K562 (cell line): ENCODE measurements around the gene SLC34A3. TPM values are rescaled to one million over a fixed set of nuclear protein-coding genes. Genes with fewer than 3 reads are reported as not detected.

Source experiments
- CEBPB ChIP-seq: fragments of 450-650 bp; IDR thresholded peaks from 2 replicates; pipeline ENCODE4 v1.6.1; 2016; ENCODE audit warnings: missing genetic modification characterization, missing compliant biosample characterization
- ETV1 ChIP-seq: fragments of 450-650 bp; conservative IDR thresholded peaks from 2 replicates; pipeline ENCODE4 v1.6.1; 2016; ENCODE audit warnings: missing genetic modification characterization, control low read depth, low read depth, missing compliant biosample characterization
- MXI1 ChIP-seq: IDR thresholded peaks from 2 replicates; pipeline ENCODE4 v1.6.1; 2011; ENCODE audit warnings: low read depth, mild to moderate bottlenecking, improper control_type of control experiment, low read length
- NR1H2 ChIP-seq: sonication (generic); formaldehyde crosslinking; IDR thresholded peaks from 2 replicates; pipeline ENCODE4 v1.4.0; 2020; ENCODE audit warnings: mild to moderate bottlenecking, missing genetic modification reagents
- PML ChIP-seq: IDR thresholded peaks from 2 replicates; pipeline ENCODE4 v1.6.1; 2012; ENCODE audit warnings: low read length, inconsistent platforms
- PRDM10 ChIP-seq: fragments of 450-650 bp; IDR thresholded peaks from 2 replicates; pipeline ENCODE4 v1.6.1; 2018; ENCODE audit not compliant: partially characterized antibody
- TOE1 ChIP-seq, 2 experiments: fragments of 450-650 bp in 1 of 2; sonication (generic) in 1 of 2; formaldehyde crosslinking in 1 of 2; IDR thresholded peaks; 2 replicates each; pipeline versions ENCODE4 v1.7.1 to v1.8.0; 2016 to 2022; ENCODE audit warnings: borderline replicate concordance in 2 of 2, mild to moderate bottlenecking in 2 of 2, antibody characterized with exemption in 1 of 2, inconsistent platforms in 1 of 2, low read depth in 1 of 2, missing genetic modification reagents in 1 of 2, moderate library complexity in 1 of 2
- ZNF324 ChIP-seq: fragments of 250-450 bp; sonication (Bioruptor Pico); IDR thresholded peaks from 2 replicates; pipeline ENCODE4 v1.4.0; 2020; ENCODE audit warnings: mild to moderate bottlenecking
- ZNF589 ChIP-seq: fragments of 200-800 bp; sonication (Bioruptor generic); IDR thresholded peaks from 2 replicates; pipeline ENCODE4 v1.6.1; 2016; ENCODE audit warnings: low read depth, missing genetic modification characterization, missing compliant biosample characterization
- polyA plus RNA-seq, 8 experiments: library from polyadenylated mRNA; depleted of rRNA in 4 of 8; stranded (reverse) in 5 of 8; unstranded in 3 of 8; fragments of >200 nt; fragmentation: Nextera tagmentation in 2 of 8; fragmentation: Illumina TruSeq in 1 of 8; extraction: Ambion mirVana in 2 of 8; extraction: Trizol in 1 of 8; gene quantifications; 2 replicates each; pipeline versions ENCODE4 v1.2.1 to v1.2.3, GENCODE V29; 2011 to 2014; ENCODE audit warnings: inconsistent platforms in 1 of 8, missing spikeins in 1 of 8
- total RNA-seq, 7 experiments: library from RNA; depleted of rRNA in 6 of 7; stranded (reverse); fragments of >200 nt in 6 of 7; fragmentation: Illumina TruSeq in 2 of 7; extraction: Trizol in 2 of 7; gene quantifications; 2 replicates each; pipeline versions ENCODE4 v1.2.1 to v1.2.3, GENCODE V29; 2011 to 2021; ENCODE audit warnings: low replicate concordance in 1 of 7
- TF ChIP-seq, protein P1 (sequence below): IDR thresholded peaks from 2 replicates; pipeline ENCODE4 v1.6.1; 2011; ENCODE audit warnings: borderline replicate concordance, low read depth, mild to moderate bottlenecking, moderate library complexity, low read length; ENCODE audit not compliant: insufficient read depth, poor library complexity, severe bottlenecking
- TF ChIP-seq, protein P2 (sequence below): sonication (generic); formaldehyde crosslinking; IDR thresholded peaks from 2 replicates; pipeline ENCODE4 v1.8.1; 2023; ENCODE audit warnings: mild to moderate bottlenecking, missing genetic modification reagents, moderate library complexity
- TF ChIP-seq, protein P3 (sequence below): sonication (generic); formaldehyde crosslinking; IDR thresholded peaks from 2 replicates; pipeline ENCODE4 v1.8.1; 2023; ENCODE audit warnings: missing genetic modification reagents, mild to moderate bottlenecking, borderline replicate concordance

Gene SLC34A3
- total and polyA plus RNA-seq, 9 of the 15 experiments (the other 6 are each of a cell fraction or from before 2014, with no cell fraction given) = not detected

- TF ChIP-seq, protein P1, sequence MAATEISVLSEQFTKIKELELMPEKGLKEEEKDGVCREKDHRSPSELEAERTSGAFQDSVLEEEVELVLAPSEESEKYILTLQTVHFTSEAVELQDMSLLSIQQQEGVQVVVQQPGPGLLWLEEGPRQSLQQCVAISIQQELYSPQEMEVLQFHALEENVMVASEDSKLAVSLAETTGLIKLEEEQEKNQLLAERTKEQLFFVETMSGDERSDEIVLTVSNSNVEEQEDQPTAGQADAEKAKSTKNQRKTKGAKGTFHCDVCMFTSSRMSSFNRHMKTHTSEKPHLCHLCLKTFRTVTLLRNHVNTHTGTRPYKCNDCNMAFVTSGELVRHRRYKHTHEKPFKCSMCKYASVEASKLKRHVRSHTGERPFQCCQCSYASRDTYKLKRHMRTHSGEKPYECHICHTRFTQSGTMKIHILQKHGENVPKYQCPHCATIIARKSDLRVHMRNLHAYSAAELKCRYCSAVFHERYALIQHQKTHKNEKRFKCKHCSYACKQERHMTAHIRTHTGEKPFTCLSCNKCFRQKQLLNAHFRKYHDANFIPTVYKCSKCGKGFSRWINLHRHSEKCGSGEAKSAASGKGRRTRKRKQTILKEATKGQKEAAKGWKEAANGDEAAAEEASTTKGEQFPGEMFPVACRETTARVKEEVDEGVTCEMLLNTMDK = no peak
- TF ChIP-seq ZNF324 (CRISPR knock-in tag) (no peak), MXI1 (0 out of 2 replicates have a peak, but pooled peaks have one; percentile 57), PRDM10 (no peak), PML (peak; percentile 93), ETV1 (peak; percentile 60), ZNF589 (no peak), CEBPB (tag) (no peak), TOE1 (IDR thresholded peaks at IDR 0.05; ENCODE audit: borderline replicate concordance) (no peak), TOE1 (CRISPR knock-in tag; IDR thresholded peaks at IDR 0.05; ENCODE audit: borderline replicate concordance, low read depth) (0 out of 2 replicates have a peak, but pooled peaks have one; percentile 74), NR1H2 (CRISPR knock-in tag) (no peak)
- TF ChIP-seq, protein P2, sequence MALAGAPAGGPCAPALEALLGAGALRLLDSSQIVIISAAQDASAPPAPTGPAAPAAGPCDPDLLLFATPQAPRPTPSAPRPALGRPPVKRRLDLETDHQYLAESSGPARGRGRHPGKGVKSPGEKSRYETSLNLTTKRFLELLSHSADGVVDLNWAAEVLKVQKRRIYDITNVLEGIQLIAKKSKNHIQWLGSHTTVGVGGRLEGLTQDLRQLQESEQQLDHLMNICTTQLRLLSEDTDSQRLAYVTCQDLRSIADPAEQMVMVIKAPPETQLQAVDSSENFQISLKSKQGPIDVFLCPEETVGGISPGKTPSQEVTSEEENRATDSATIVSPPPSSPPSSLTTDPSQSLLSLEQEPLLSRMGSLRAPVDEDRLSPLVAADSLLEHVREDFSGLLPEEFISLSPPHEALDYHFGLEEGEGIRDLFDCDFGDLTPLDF (CRISPR knock-in tag) = peak; percentile 72; the same call in 1 of the 2 replicates
- TF ChIP-seq, protein P3, sequence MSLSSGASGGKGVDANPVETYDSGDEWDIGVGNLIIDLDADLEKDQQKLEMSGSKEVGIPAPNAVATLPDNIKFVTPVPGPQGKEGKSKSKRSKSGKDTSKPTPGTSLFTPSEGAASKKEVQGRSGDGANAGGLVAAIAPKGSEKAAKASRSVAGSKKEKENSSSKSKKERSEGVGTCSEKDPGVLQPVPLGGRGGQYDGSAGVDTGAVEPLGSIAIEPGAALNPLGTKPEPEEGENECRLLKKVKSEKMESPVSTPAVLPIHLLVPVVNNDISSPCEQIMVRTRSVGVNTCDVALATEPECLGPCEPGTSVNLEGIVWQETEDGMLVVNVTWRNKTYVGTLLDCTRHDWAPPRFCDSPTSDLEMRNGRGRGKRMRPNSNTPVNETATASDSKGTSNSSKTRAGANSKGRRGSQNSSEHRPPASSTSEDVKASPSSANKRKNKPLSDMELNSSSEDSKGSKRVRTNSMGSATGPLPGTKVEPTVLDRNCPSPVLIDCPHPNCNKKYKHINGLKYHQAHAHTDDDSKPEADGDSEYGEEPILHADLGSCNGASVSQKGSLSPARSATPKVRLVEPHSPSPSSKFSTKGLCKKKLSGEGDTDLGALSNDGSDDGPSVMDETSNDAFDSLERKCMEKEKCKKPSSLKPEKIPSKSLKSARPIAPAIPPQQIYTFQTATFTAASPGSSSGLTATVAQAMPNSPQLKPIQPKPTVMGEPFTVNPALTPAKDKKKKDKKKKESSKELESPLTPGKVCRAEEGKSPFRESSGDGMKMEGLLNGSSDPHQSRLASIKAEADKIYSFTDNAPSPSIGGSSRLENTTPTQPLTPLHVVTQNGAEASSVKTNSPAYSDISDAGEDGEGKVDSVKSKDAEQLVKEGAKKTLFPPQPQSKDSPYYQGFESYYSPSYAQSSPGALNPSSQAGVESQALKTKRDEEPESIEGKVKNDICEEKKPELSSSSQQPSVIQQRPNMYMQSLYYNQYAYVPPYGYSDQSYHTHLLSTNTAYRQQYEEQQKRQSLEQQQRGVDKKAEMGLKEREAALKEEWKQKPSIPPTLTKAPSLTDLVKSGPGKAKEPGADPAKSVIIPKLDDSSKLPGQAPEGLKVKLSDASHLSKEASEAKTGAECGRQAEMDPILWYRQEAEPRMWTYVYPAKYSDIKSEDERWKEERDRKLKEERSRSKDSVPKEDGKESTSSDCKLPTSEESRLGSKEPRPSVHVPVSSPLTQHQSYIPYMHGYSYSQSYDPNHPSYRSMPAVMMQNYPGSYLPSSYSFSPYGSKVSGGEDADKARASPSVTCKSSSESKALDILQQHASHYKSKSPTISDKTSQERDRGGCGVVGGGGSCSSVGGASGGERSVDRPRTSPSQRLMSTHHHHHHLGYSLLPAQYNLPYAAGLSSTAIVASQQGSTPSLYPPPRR (CRISPR knock-in tag) = peak; percentile 63; the same call in 1 of the 2 replicates
These were observed 10.3 kb downstream of the SLC34A3 start, which contains the start of gene TUBB4B (continued) for GRCh38 chr9:137240841-137241489.
